Activated CD8-positive, alpha-beta T cell treated with anti-CD3 and anti-CD28 coated beads, Interleukin-2, amount 10 ng/mL, durations not matched to agents 7 days and 5 days (primary cell): Measurements from ENCODE around the gene KCTD17. TPM values are rescaled to one million over a fixed set of nuclear protein-coding genes. Genes with fewer than 3 reads are reported as not detected.

ENCODE experiments used
- ATAC-seq: fragments of 150-1000 bp; cut with Tn5 transposase; one replicate; pipeline ENCODE4 v1.10.0; 2021; ENCODE audit warnings: moderate library complexity
- CTCF ChIA-PET: fragments of 350-600 bp; sonication (Branson Sonifier 250); formaldehyde crosslinking; loops from one replicate; lab custom pipeline; 2021; ENCODE audit warnings: antibody characterized with exemption; lab: Charles Lee
- POLR2A ChIA-PET: fragments of 350-600 bp; sonication (Branson Sonifier 250); formaldehyde crosslinking; loops from one replicate; lab custom pipeline; 2021; ENCODE audit warnings: antibody characterized with exemption; lab: Charles Lee
- DNase-seq: peaks from one replicate; pipeline ENCODE4 v3.0.0-alpha.2; 2020
- H3K27ac Mint-ChIP-seq: one replicate; pipeline ENCODE4 v1.8.0; 2021; ENCODE audit warnings: mild to moderate bottlenecking, mixed read lengths
- H3K27me3 Mint-ChIP-seq: one replicate; pipeline ENCODE4 v1.8.0; 2021; ENCODE audit warnings: low read depth, mixed read lengths
- H3K36me3 Mint-ChIP-seq: one replicate; pipeline ENCODE4 v1.8.0; 2021; ENCODE audit warnings: low read depth, mixed read lengths
- H3K4me1 Mint-ChIP-seq: one replicate; pipeline ENCODE4 v1.8.0; 2021; ENCODE audit warnings: low read depth, mixed read lengths
- H3K4me3 Mint-ChIP-seq: one replicate; pipeline ENCODE4 v1.8.0; 2021; ENCODE audit warnings: mild to moderate bottlenecking, mixed read lengths
- H3K9me3 Mint-ChIP-seq: one replicate; pipeline ENCODE4 v1.8.0; 2022; ENCODE audit warnings: mixed read lengths; ENCODE audit not compliant: insufficient read depth
- total RNA-seq, 2 experiments: library from RNA; stranded (reverse); gene quantifications; one replicate each; pipeline ENCODE4 v1.2.3, GENCODE V29; 2021

Gene KCTD17
- total RNA-seq, 2 experiments from 2014 or later, result 34.3 to 35.9 TPM

- Mint-ChIP-seq H3K27me3 (peaks cover 1% of the 10 kb centered on the region), H3K27ac (no peak overlapping the region), H3K9me3 (no peaks in the 10 kb centered on the region), H3K4me3 (no peak overlapping the region), H3K36me3 (no peaks in the 10 kb centered on the region), H3K4me1 (peaks cover 40% of the 10 kb centered on the region)
- POLR2A ChIA-PET, result no interaction called here
- DNase-seq (no peak), ATAC-seq (no peak)
- CTCF ChIA-PET, result interaction anchor here (2.1 kb wide), 1 partner anchor 125 kb away, joined by 7 read pairs; no protein-coding TSS in a partner anchor
Observed at GRCh38 chr22:37075046-37075445, 23.5 kb downstream of the KCTD17 start.

GRCh38 chr22:37075822-37076433 lies 24.4 kb downstream of the KCTD17 start:
- H3K4me1 Mint-ChIP-seq, result peaks cover 49% of the 10 kb centered on the region
- H3K36me3 Mint-ChIP-seq, result no peaks in the 10 kb centered on the region
- ATAC-seq (no peak), DNase-seq (no peak)
- ChIA-PET POLR2A (interaction anchor here (1.5 kb wide), 1 partner anchor 46 kb away, joined by 9 read pairs; no protein-coding TSS in a partner anchor), CTCF (interaction anchor here (0.7 to 2.1 kb wide), 14 partner anchors 30 to 185 kb away, joined by 3 to 13 read pairs (median 6); partner anchors contain the start of gene IL2RB)
- H3K4me3 Mint-ChIP-seq, result no peak overlapping the region
- no peaks in the 10 kb centered on the region for H3K27me3 Mint-ChIP-seq
- H3K9me3 Mint-ChIP-seq, result no peaks in the 10 kb centered on the region
- H3K27ac Mint-ChIP-seq, result peak overlapping the region; percentile 58

GRCh38 chr22:37077802-37078448 lies 26.4 kb downstream of the KCTD17 start:
- ATAC-seq, result peak; percentile 20
- H3K9me3 Mint-ChIP-seq, result no peaks in the 10 kb centered on the region
- ChIA-PET POLR2A (interaction anchor here (0.6 to 1.0 kb wide), 5 partner anchors 44 to 116 kb away, joined by 3 to 11 read pairs (median 4); partner anchors contain the start of gene IL2RB), CTCF (interaction anchor here (0.8 to 5.2 kb wide), 21 partner anchors 10 to 222 kb away, joined by 3 to 135 read pairs (median 5); partner anchors contain the start of genes IL2RB and KCTD17)
- peak overlapping the region; percentile 99 for H3K27ac Mint-ChIP-seq
- H3K4me1 Mint-ChIP-seq, result peaks cover 69% of the 10 kb centered on the region
- peak; percentile 89 for DNase-seq
- no peaks in the 10 kb centered on the region for H3K36me3 Mint-ChIP-seq
- peak overlapping the region; percentile 72 for H3K4me3 Mint-ChIP-seq
- no peaks in the 10 kb centered on the region for H3K27me3 Mint-ChIP-seq

- ChIA-PET CTCF (interaction anchor here (0.7 to 5.2 kb wide), 24 partner anchors 9 to 303 kb away, joined by 3 to 135 read pairs (median 4); partner anchors contain the start of genes IFT27, IL2RB and KCTD17), POLR2A (interaction anchor here (0.7 to 3.9 kb wide), 19 partner anchors 9 to 303 kb away, joined by 3 to 99 read pairs (median 5); partner anchors contain the start of genes IL2RB and RAC2)
- Mint-ChIP-seq H3K9me3 (no peaks in the 10 kb centered on the region), H3K4me1 (peaks cover 81% of the 10 kb centered on the region), H3K27me3 (no peaks in the 10 kb centered on the region), H3K27ac (peak overlapping the region; percentile 99), H3K36me3 (no peaks in the 10 kb centered on the region), H3K4me3 (peak overlapping the region; percentile 72)
- DNase-seq (peak; percentile 41), ATAC-seq (peak; percentile 7)
Observed at GRCh38 chr22:37079158-37079557, 27.6 kb downstream of the KCTD17 start.

- DNase-seq (peak; percentile 97), ATAC-seq (peak; percentile 83)
- CTCF ChIA-PET, result interaction anchor here (0.7 to 5.2 kb wide), 28 partner anchors 9 to 303 kb away, joined by 3 to 135 read pairs (median 4); partner anchors contain the start of genes IFT27, IL2RB and KCTD17
- no peaks in the 10 kb centered on the region for H3K36me3 Mint-ChIP-seq
- peak overlapping the region; percentile 72 for H3K4me3 Mint-ChIP-seq
- POLR2A ChIA-PET, result interaction anchor here (0.7 to 3.9 kb wide), 24 partner anchors 9 to 406 kb away, joined by 3 to 99 read pairs (median 4); partner anchors contain the start of genes IL2RB and RAC2
- no peaks in the 10 kb centered on the region for H3K9me3 Mint-ChIP-seq
- H3K4me1 Mint-ChIP-seq, result peaks cover 86% of the 10 kb centered on the region
- H3K27me3 Mint-ChIP-seq, result no peaks in the 10 kb centered on the region
- H3K27ac Mint-ChIP-seq, result peak overlapping the region; percentile 99
Observed at GRCh38 chr22:37079668-37080171, 28.2 kb downstream of the KCTD17 start.

- ChIA-PET CTCF (interaction anchor here (0.9 to 5.2 kb wide), 20 partner anchors 8 to 224 kb away, joined by 3 to 135 read pairs (median 6); partner anchors contain the start of genes IL2RB and KCTD17), POLR2A (interaction anchor here (0.8 to 3.9 kb wide), 16 partner anchors 19 to 405 kb away, joined by 3 to 99 read pairs (median 4); partner anchors contain the start of genes IL2RB and RAC2)
- Mint-ChIP-seq H3K9me3 (no peaks in the 10 kb centered on the region), H3K4me1 (peaks cover 86% of the 10 kb centered on the region), H3K36me3 (no peaks in the 10 kb centered on the region), H3K27me3 (no peaks in the 10 kb centered on the region), H3K27ac (peak overlapping the region; percentile 99), H3K4me3 (peak overlapping the region; percentile 72)
- DNase-seq (no peak), ATAC-seq (no peak)
Observed at GRCh38 chr22:37080438-37080837, 28.9 kb downstream of the KCTD17 start.

- no peak overlapping the region for H3K4me3 Mint-ChIP-seq
- ATAC-seq (no peak), DNase-seq (no peak)
- CTCF ChIA-PET, result interaction anchor here (1.2 to 5.2 kb wide), 4 partner anchors 42 to 180 kb away, joined by 3 to 135 read pairs (median 14); no protein-coding TSS in a partner anchor
- H3K27me3 Mint-ChIP-seq, result no peaks in the 10 kb centered on the region
- no peaks in the 10 kb centered on the region for H3K9me3 Mint-ChIP-seq
- peaks cover 84% of the 10 kb centered on the region for H3K4me1 Mint-ChIP-seq
- H3K27ac Mint-ChIP-seq, result peak overlapping the region; percentile 99
- POLR2A ChIA-PET, result interaction anchor here (0.6 to 3.9 kb wide), 6 partner anchors 9 to 163 kb away, joined by 3 to 99 read pairs (median 6); partner anchors contain the start of genes IL2RB and RAC2
- H3K36me3 Mint-ChIP-seq, result no peaks in the 10 kb centered on the region
Observed at GRCh38 chr22:37080838-37081237, 29.3 kb downstream of the KCTD17 start.

- Mint-ChIP-seq H3K9me3 (no peaks in the 10 kb centered on the region), H3K4me1 (peaks cover 74% of the 10 kb centered on the region), H3K27ac (peak overlapping the region; percentile 99), H3K27me3 (no peaks in the 10 kb centered on the region), H3K4me3 (no peak overlapping the region), H3K36me3 (no peaks in the 10 kb centered on the region)
- no peak for ATAC-seq
- CTCF ChIA-PET, result interaction anchor here (1.4 to 5.2 kb wide), 2 partner anchors 41 to 226 kb away, joined by 3 to 135 read pairs; no protein-coding TSS in a partner anchor
- POLR2A ChIA-PET, result interaction anchor here (1.1 to 3.9 kb wide), 3 partner anchors 13 to 67 kb away, joined by 3 to 99 read pairs (median 10); partner anchors contain the start of gene IL2RB
- no peak for DNase-seq
Observed at GRCh38 chr22:37082251-37082873, 30.8 kb downstream of the KCTD17 start.

GRCh38 chr22:37083914-37084313 lies 32.4 kb downstream of the KCTD17 start:
- ChIA-PET POLR2A (interaction anchor here (0.8 kb wide), 1 partner anchor 38 kb away, joined by 3 read pairs; no protein-coding TSS in a partner anchor), CTCF (no interaction called here)
- Mint-ChIP-seq H3K9me3 (no peaks in the 10 kb centered on the region), H3K4me1 (peaks cover 70% of the 10 kb centered on the region), H3K4me3 (no peak overlapping the region), H3K36me3 (no peaks in the 10 kb centered on the region), H3K27ac (peak overlapping the region; percentile 55), H3K27me3 (no peaks in the 10 kb centered on the region)
- DNase-seq, result no peak
- ATAC-seq, result no peak

- H3K4me3 Mint-ChIP-seq, result no peak overlapping the region
- DNase-seq, result no peak
Observed at GRCh38 chr22:37084385-37084784, 32.8 kb downstream of the KCTD17 start.

More at GRCh38 chr22:37084385-37084784, 32.8 kb downstream of the KCTD17 start:
- Mint-ChIP-seq H3K27me3 (no peaks in the 10 kb centered on the region), H3K27ac (peak overlapping the region; percentile 55), H3K36me3 (no peaks in the 10 kb centered on the region), H3K9me3 (no peaks in the 10 kb centered on the region), H3K4me1 (peaks cover 66% of the 10 kb centered on the region)
- ChIA-PET CTCF (interaction anchor here (0.9 kb wide), 1 partner anchor 15 kb away, joined by 3 read pairs; no protein-coding TSS in a partner anchor), POLR2A (interaction anchor here (0.8 kb wide), 1 partner anchor 38 kb away, joined by 3 read pairs; no protein-coding TSS in a partner anchor)
- ATAC-seq, result no peak
